ENCODE results near the gene MCM5. TPM values are rescaled to one million over a fixed set of nuclear protein-coding genes. Genes with fewer than 3 reads are reported as not detected.

Gene MCM5
- total and polyA plus RNA-seq, 2 of the 13 experiments (the other 11 are each of a cell fraction or from before 2014, with no cell fraction given) = 40.2 to 93.5 TPM

- TF ChIP-seq ZNF687 (CRISPR knock-in tag; IDR thresholded peaks at IDR 0.05) (peak; percentile 37), ZNF275 (CRISPR knock-in tag; IDR thresholded peaks at IDR 0.05; ENCODE audit: borderline replicate concordance) (no peak), ZFP82 (CRISPR knock-in tag; IDR thresholded peaks at IDR 0.05; ENCODE audit: borderline replicate concordance) (no peak), ZMYM2 (CRISPR knock-in tag; IDR thresholded peaks at IDR 0.05) (no peak), RFXAP (CRISPR knock-in tag; IDR thresholded peaks at IDR 0.05; ENCODE audit: borderline replicate concordance) (no peak), ZNF761 (CRISPR knock-in tag; conservative IDR thresholded peaks at IDR 0.05) (no peak), IRF2 (CRISPR knock-in tag; IDR thresholded peaks at IDR 0.05) (no peak), SP140L (CRISPR knock-in tag; IDR thresholded peaks at IDR 0.05; ENCODE audit: borderline replicate concordance) (no peak), ZZZ3 (CRISPR knock-in tag; IDR thresholded peaks at IDR 0.05; ENCODE audit: borderline replicate concordance) (no peak), ZNF512 (CRISPR knock-in tag; IDR thresholded peaks at IDR 0.05) (no peak), THAP9 (CRISPR knock-in tag; IDR thresholded peaks at IDR 0.05; ENCODE audit: borderline replicate concordance) (no peak), ZNF274 (CRISPR knock-in tag; IDR thresholded peaks at IDR 0.05) (no peak), ZNF383 (CRISPR knock-in tag; IDR thresholded peaks at IDR 0.05; ENCODE audit: borderline replicate concordance) (no peak), ZGPAT (CRISPR knock-in tag; IDR thresholded peaks at IDR 0.05) (no peak), BCL6 (CRISPR knock-in tag; IDR thresholded peaks at IDR 0.05) (no peak), HMG20B (CRISPR knock-in tag; conservative IDR thresholded peaks at IDR 0.05) (no peak), ZNF557 (CRISPR knock-in tag; IDR thresholded peaks at IDR 0.05) (no peak), KAT8 (CRISPR knock-in tag; IDR thresholded peaks at IDR 0.05) (no peak)
These were observed 31.0 kb downstream of the MCM5 start (continued) for GRCh38 chr22:35430897-35431322.

All from HepG2 (cell line).